NCI-H1105 treated with DMSO at 0.1 percent for 48 hours (cell line): ENCODE results near the gene CUEDC1.

Experiments
- DNase-seq: peaks from one replicate; lab custom pipeline; 2025; lab: John Stamatoyannopoulos, UW

Gene CUEDC1

DNA sequence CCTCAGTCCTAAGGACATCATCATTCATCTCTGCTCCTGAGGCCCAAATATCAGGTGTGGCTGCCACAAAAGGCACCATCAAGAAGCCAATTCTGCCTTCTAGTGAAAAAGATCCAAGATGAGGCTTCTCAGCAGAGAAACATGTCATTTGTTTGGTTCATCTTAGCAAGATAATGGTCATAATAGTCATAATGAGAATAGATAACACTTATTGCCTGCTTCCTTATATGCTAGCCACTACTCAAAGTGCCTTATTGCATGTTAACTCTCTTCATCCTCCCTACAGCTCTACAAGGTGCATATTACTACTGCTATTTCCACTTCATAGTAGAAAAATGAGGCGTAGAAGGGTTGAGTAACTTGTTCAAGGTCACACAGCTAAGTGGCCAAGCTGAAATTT is 60.4 kb downstream of the CUEDC1 start:
- DNase-seq: no peak

DNA sequence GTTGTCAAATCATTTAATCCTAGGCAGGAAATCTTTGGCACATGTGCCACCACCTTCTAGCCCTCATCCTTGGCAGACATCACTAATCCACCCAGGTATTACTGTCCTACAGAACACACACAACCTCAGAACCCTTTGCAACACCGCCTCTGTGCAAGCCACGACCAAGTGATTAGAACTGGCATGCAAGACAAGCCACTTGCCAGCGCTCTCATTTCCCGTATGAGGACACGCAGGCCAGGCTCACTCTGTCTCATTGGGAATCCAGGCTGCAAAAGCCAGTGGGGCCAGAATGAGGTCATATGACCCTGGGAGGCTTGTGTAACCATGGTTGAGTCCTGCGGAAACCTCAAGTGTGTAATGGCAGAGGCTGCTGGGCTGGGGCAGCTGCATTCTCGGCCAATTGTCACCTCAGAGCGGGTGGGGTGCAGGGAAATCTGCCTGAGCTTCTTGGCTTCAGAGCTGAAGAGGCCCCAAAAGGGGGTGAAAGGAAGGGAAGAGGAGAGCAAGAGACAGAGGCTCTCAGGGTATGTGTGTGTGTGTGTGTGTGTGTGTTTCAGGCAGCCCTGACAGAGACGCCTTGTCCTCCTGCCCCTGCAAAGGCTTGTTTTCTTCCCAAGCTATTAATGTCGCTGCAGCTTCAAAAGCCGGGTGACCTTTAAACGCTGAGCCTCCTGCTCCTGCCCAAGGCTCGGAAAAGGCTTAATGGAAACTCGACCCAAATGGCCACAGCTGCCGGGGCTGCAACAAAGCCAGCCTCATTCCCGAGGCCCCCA is 62.2 kb downstream of the CUEDC1 start:
- no peak for DNase-seq

DNA sequence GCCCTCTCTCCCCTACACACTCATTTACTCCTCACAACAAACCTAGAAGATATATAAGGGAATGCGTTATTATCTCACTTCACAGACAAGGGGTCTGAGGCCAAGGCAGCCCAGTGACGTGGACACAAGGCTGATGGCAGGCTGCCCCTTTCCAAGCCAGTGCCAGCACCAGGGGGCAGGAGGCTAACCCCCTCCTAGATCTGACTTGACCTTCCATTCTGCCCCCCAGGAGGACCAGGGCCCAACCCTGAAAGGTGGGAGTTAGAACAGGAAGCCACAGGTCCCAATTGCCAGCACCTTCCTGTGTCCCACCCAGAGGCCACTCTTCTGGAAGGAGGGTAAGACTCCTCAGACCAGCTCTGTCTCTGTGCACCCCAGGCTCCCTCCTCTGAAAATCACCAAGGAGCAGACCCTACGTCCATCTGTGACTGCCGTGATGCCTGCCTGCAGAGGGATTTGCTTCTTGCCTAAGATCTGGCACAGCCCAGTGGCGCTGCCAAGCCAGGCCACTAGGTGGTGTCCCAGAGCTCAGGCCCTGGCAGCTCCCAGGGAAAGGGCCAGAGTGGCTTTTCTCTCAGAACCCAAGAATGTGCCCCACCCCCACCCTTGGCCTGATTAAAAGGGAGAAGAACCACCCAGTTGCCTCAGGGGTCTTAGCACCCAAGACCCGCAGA is 62.9 kb downstream of the CUEDC1 start:
- peak; percentile 16 for DNase-seq

DNA sequence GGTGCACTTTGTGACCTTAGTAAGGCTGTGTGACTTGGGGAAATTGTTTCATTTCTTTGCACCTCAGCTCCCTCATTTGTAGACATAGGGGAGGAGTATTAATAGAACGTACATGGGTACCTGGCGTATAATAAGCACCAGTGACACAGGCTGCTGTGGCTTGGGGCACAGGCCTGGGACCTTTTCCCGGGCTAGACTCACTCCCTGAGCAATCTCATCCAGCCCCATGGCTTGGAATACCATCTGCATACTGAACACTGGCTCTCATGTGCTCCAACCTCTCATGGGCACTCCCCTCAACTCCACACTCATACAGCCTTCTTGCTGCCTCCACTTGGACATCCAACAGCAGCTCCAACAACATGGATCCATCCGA is 64.4 kb downstream of the CUEDC1 start:
- no peak for DNase-seq

DNA sequence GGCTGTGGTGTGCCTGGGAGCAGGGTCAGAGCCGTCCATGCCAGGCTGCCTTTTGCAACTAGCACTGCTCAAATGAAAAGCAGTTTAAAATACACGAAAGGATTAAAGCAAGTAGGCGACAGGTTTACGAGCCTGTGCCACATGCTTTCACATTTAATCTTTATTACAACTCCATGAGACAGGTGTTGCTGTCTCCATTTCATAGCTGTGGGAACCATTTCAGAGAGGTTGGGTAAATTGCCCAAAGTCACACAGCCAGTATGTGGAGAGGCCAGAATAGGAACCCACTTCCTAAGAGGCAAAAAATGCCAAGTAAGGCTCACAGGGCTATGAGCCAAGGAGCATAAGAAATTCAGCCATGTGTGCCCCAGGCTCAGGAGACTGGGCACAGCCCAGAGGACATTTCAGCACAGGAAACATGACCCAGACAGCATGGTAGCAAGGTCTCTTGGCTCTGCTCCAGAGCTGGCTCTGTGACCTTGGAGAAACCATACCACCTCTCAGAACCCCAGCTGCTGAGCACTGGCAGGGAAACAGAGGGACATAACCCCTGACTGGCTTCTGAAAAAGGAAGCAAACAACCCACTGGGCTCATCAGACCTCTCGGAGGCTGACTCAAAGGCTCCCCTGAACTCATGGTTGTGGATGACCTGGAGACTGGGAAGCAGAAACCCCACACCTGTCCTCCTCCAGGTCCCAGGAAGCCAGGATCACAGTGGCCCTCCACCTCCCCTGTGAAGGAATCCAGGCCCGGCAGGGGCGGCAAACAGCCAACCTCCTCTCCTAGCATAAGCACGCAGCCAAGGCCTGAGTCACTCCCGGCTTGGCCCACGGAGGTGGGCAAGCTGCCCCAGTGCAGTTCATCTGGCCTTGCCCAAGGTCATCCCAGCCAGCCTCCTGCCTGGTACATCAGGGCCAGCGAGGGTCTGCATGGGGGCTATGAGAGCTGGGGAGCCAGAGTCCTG is 65.0 kb downstream of the CUEDC1 start:
- no peak for DNase-seq

DNA sequence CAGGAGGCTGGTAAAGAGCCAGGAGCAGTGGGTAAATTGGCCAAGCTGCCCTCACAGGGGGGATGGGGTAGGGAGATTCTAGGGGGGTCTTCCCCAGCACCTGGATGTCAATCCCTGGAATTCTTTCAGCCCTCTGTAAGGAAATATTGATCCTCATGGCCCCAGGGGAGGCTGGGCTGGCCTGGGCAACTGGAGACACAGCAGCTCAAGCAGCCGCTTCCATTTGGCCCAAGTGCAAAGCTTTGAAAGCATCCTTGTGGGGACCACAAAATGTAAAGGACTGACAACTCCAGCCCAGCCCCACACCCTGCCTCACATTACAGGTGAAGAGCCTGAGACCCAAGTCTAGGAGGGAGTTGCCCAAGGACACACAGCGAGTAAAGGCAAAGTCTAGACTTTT is 66.0 kb downstream of the CUEDC1 start:
- no peak for DNase-seq

DNA sequence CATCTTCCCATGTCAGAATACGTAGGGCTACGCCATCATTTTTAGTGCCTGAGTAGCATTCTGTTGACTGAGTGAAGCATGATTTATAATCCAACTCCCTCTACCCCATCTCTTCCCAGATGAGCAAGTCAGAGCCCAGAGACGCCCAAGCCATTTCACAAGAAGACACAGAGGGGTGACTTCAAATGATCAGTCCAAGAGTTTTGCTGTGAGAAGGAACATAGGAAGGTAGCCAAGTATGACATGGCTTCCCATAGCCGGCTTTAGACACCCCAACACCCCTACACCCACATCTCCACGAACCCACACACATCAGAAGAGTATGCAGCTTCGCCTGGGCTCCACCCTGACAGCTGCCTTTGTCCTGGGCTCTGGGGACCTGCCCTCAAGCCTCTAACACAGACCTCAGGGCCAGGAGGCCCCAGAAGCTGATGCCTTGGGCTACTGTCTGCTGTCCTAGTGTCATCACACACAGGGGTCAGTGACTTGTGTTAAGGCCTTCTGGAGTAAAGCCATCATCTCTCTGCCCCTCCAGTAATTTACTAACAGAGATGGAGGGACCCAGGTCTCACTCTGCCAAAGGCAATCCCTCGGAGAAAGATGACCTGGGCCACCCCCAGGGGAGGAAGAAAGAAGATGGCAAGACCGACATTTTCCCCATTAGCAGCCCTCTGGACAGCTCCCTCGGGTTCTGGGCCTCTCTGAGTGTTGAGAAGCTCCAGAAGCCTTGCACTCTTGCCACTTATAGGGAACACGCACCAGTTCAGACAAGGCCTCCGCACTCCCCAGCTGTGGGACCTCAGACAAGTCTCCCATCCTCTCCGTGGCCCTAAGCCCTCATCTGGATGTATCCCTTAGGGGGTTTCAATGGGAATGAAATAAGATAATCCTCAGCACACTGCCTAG is 66.6 kb downstream of the CUEDC1 start:
- DNase-seq: no peak

DNA sequence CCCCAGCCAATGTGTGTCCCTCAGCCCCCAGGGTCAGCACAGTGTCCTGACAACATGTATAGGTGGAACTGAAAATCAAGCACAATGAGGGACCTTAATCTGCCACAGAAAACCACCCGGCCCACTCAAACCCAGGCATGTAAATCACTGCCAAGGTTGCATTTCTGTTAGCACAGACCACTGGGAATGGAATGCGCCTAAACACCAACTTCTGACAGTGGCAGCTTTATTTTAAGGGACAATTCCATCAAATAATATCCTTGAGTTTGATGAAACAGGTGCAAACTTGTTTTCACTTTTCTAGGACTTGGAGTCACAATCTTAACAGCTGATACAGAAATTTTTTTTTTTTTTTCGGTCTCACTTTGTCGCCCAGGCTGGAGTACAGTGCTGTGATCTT is 68.1 kb downstream of the CUEDC1 start:
- DNase-seq: no peak

DNA sequence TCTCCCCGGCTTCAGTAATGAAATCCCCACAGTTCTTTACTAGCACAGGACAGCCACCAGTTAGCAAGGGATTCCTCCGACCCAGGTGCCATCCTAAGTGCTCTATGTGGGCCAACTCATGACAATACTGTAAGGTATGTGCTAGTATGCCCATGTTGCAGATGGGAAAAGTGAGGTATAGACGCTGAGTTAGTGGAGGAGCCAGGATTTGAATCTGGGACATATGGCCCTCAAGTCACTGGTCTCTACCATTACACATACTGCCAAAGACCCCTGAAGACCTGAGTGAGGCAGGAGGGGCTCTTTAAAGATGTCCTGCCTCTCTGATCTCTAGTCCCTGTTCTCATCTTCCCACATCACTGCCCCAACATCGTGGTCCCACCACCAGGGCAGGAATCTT is 69.2 kb downstream of the CUEDC1 start:
- DNase-seq: no peak

DNA sequence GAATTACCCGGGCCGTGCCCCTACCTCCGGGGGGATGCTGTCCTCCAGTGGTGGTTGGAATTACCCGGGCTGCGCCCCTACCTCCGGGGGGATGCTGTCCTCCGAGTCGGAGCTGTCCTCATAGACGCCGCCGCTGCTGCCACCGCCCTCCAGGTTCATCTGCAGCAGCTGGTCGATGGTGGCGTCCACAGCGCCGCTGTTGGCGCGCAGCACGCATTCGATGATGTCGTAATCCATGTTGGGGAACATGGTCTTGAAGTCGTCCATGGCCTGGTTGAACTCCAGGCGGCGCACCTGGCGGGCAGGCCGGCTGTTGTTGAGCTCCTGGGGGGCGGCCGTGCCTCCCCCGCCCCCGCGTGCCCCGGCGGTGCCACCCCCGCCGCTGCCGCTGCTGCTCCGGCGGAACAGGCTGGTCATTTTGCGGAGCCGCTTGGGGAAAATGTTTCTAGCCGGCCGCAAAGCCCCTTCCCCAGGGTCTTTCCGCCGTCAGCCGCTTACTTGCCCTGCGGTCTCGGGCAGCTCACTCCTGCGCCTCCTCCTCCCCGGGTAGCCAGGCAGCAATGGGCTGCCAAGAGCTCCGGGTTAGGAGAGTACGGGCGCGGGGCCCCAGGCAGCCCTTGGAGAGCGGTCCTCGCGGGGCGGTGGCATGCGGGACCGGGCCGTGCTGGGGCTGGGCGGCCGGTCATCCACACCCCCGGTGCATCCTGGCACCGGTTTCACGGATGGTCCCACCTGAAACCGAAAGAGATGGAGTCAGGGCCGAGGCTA is 69.9 kb downstream of the CUEDC1 start:
- no peak for DNase-seq

DNA sequence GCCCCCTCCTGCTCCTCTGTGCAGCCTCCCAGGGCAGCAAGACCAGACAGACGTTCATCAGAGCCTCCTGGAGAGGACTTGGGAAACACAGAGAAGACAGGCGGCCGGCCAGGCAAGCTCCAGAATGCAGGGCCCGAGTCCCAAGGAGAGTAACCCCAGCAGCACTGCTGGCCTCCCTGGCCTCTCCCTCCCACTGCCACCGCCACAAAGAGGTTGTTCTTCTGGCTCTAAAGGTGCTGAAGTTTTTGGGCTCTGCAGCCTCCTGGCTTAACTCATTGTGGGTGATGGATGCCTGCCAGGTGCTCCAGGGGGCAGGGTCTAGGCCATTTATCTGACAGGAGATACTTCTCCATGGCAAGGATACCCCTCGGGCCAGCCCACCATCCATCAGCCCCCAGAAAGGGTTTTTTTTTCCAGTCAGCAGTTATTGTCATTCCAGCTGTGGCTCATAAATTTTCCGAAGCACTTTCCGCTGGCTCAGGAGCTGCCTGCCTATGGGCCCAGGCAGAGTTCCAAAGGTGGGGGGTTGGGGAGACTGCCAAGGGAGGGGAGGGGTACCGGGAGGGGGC is 73.3 kb downstream of the CUEDC1 start:
- no peak for DNase-seq

DNA sequence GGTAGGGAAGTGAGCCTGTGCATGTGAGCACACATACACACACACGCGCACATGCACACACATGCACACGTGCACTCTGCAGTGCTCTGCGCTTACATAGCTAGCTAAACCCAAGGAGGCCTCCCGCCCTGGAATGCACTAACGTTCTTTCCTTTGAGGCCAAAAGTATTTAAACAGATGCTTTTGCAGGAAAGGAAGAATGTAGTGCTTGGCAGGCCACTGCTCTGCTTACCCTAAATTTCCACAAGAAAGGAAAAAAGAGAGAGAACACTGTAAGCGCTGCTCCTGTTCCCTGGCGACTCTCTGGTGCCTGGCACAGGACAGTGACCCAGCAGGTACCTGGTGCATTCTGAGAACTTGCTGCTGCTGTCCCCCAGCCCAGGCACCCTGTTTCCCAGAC is 74.1 kb downstream of the CUEDC1 start:
- no peak for DNase-seq

DNA sequence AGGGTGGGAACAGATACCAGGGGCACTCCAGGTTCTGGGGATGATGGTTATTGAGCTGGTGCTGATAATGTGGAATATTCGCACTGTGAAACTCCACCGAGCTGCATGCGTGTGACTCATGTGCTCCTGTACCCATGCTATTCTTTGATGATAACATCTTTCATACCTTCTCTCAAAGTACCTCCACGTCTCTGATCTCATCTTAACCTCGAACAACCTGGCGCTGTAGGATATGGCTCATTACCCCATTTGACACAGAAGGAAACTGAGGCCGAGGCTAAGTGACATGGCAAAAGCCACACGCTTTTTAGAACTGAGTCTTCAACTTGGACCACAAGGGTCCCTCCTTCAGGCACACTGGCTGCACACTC is 75.1 kb downstream of the CUEDC1 start:
- no peak for DNase-seq

DNA sequence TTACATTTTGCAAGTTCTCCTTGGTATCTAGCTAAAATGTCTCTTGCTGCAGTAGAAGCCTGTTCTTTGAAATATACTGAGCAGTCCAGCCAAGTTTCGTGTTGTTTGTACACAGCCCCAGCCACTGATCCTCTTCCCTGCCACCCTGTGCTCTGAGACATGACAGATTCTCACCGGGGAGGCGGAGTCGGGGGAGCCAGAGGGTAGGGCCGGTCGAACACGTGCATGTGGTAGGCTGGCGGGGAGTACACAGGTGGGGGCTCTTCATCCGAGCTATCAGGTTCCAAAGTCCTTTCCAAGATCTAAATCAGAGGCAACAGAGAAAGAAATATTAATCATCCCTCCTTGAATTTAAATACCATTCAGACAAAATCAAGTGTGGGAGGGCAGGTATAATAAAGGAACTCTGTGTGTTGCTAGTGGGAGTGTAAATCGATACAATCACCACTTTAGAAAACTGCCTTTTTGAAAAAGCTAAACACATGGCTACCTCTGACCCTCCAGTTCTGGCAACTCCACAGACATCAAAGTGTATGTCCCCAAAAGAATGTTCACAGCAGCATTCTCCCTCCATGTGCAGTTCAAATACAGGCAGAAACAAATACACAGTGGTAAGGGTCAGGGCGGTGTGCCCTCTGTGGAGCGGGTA is 75.7 kb downstream of the CUEDC1 start:
- DNase-seq: no peak

DNA sequence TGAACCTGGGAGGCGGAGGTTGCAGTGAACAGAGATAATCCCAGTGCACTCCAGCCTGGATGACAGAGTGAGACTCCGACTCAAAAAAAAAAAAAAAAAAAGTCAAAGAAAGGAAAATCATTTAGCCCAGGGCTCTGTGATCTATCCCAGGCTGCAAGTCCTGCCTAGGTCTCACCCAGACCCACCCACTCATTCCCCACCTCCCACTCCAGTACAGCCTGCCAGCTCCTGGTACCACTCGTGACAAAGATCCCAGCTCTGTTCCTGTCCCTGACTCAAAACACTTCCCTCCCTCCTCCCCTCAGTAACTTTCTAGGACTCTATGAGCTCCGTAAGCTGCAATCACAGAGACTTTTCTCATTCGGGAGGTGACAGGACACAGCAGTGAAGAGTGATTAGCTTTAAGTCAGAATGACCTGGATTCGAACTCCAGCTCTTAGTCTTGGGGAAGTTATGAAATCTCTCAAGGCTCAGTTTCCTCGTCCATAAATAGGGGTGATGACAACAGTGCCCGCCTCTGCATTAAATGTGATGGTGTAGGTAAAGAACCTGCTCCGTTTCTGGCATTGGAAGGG is 77.3 kb downstream of the CUEDC1 start:
- DNase-seq: no peak

DNA sequence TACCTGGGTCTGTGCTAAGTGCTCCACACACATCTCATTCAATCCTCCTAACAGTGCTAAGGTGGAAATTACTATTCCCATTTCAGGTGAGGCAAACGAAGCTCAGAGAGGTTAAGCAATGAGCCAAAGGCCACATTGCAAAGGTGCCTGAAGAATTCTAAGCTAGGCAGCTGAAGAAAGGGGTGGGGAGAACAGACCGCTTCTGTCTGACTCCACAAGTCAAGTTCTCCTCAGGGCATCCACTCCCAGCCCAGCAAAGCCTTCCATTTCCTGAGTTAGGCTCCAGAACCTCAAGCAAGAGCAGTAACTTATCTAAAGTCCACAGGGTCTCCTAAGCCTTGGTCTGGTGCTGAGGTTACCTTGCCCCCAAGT is 78.4 kb downstream of the CUEDC1 start:
- DNase-seq: no peak

DNA sequence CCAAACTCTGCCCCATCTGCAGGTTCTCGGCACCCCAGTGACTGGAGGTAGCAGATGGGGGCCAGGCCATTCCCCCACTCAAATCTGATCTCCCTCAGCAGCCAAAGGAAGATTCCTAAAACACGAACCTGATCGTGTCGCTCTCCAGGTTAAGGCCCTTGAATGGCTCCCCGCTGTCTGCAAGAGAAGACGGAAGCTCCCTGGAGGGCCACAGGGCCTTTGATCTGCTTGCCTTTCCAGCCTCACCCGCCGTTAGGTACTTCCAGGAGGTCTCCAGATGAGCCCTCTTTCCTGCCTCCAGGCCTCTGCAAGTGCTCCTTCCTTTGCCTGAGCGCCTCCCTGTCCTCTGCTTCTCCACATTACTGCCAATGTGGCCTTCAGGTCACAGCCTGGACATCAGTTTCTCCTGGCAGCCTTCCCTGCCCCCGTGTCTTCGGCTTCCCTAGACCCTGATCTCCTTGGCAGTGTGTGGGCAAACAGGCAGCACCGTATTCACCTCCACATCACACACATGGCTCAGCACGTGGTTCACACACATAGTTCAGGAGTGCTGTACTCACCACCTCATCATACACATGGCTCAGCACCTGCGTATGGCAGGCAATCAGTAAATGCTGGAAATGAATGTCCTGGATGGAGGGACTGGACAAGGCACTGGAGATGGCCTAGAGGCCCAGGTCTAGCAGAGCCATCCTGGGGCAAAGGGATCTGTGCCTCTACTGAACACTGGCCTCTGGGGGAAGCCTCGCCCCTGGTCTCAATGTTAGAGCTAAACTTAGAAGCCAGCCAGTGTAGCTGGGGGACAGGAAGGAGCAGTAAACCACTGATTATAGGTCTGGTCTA is 79.0 kb downstream of the CUEDC1 start:
- DNase-seq: no peak

DNA sequence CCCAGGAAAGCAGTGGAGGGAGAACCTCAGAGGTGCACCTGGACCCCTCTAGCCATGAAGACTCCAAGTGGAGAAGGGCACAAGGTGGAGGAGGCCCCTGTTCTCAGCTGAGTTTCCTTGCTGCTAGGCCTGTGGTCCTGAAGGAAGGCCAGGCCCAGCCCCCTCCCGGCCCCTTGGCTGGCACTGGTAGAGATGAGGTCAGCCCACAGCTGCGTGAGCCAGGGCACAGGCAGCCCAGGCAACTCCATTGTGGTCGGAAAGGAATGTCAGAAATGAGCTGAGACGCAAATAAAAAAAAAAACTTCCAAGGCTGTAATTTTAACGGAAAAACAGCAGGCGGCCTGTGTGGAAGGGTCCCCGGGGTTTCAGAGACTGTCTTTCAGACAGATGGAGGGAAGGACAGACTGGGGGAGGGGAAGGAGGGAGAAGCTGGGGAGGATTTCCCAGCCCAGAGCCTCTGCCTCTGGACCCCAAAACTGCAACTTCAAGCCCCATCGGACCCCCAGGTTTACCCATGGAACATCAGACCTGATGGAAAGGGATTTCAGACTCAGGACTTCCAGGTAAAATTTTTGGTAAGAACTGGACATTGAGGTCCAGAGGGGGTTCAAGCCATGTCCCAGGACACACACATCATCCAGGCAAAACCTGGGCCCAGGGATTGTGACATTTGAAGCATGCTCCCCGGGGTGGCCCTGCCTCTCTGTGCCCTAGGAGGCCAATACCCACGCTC is 79.8 kb downstream of the CUEDC1 start:
- peak; percentile 40 for DNase-seq
